GM08714 (cell line): ENCODE measurements around the gene PKNOX2.

Experiments
- H3K4me3 ChIP-seq: fragments of 200-500 bp; sonication (Bioruptor generic); 2 replicates; pipeline ENCODE4 v1.5.1; 2014; ENCODE audit warnings: mild to moderate bottlenecking, low read length, inconsistent platforms
- ZNF274 ChIP-seq: IDR thresholded peaks from 2 replicates; pipeline ENCODE4 v1.6.1; 2012; ENCODE audit warnings: mild to moderate bottlenecking, low read depth, low read length

Gene PKNOX2

GRCh38 chr11:125358254-125358840 is 193.8 kb downstream of the PKNOX2 start:
- H3K4me3 ChIP-seq: no peak overlapping the region
- TF ChIP-seq ZNF274: no peak

GRCh38 chr11:125359130-125359529 is 194.6 kb downstream of the PKNOX2 start:
- no peak for TF ChIP-seq ZNF274
- no peak overlapping the region for H3K4me3 ChIP-seq

DNA sequence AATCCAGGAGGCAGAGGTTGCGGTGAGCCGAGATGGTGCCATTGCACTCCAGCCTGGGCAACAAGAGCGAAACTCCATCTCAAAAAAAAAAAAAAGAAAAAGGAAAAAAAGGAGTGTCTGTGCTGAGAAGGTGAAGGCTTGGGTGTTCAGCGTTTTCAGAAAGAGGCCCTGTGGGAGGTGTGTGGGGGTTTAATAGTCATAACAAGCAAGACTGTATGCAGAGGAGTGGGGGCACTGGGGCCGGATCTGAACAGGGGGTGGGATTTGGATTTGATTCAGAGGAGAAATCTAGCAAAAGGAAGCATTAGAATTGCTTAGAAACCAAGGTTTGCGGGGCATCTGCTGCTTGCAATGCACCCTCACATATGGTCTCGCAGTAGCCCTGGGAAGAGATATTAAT is 195.5 kb downstream of the PKNOX2 start:
- no peak for TF ChIP-seq ZNF274
- no peak overlapping the region for H3K4me3 ChIP-seq

GRCh38 chr11:125364121-125364826 is 199.7 kb downstream of the PKNOX2 start:
- no peak for TF ChIP-seq ZNF274

DNA sequence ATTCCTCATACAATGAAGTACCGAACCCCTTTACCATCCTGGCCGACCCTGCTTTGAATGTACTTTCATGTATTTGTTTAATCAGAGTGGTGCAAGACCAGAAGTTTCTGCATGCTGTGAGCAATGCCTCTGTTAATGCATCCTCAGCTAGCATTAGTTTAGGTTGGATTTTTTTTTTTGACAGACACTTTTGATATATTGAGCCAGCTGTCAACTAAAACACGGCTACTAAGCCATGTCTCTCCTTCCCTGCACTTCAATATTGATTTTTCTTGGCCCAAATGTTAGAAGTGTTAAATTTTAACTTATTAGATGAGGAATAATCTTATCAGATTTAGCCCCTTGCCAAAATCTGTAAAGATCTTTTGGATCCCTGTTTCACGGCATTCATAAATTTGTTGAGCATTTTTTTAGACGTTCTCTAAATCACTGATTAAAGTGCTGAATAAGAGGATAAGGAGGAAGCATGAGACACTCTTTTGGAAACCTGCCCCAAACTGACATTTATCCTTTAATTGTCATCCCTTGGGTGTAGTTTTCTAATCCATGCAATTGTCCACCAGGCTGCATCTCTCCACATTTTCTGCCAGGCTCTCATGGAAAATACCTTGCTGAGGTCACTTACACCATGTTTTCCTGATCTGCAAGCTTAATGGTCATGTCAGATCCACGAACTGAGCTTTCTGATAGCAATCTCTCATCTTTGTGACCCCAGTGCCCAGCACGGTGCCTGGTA is 200.8 kb downstream of the PKNOX2 start:
- no peak overlapping the region for H3K4me3 ChIP-seq
- no peak for TF ChIP-seq ZNF274

More at GRCh38 chr11:125364121-125364826, 199.7 kb downstream of the PKNOX2 start:
- no peak overlapping the region for H3K4me3 ChIP-seq

- no peak for TF ChIP-seq ZNF274
- H3K4me3 ChIP-seq: no peak overlapping the region
Observed at GRCh38 chr11:125367710-125368109, 203.2 kb downstream of the PKNOX2 start.

- no peak for TF ChIP-seq ZNF274
- H3K4me3 ChIP-seq: no peak overlapping the region
Observed at GRCh38 chr11:125368757-125369156, 204.2 kb downstream of the PKNOX2 start.

DNA sequence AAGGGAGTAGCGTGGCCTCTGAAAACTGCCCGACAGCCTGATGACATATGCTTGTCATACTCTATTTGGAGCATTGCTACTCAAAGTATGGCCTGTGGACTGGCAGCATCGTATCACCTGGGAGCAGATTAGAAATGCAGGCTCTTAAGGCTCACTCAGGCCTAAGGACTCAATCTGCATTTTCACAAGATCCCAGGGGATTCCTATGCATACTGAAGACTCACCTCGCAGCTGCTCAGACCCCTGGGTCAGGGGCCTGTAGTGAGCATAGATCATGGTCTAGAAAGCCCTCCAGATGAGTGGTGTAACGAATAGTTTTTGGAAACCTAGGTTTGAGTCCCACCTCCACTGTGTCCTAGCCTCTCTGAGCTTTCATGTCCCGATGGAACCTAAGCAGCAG is 205.3 kb downstream of the PKNOX2 start:
- TF ChIP-seq ZNF274: no peak
- H3K4me3 ChIP-seq: no peak overlapping the region

GRCh38 chr11:125370561-125371389 is 206.2 kb downstream of the PKNOX2 start:
- no peak overlapping the region for H3K4me3 ChIP-seq
- no peak for TF ChIP-seq ZNF274

DNA sequence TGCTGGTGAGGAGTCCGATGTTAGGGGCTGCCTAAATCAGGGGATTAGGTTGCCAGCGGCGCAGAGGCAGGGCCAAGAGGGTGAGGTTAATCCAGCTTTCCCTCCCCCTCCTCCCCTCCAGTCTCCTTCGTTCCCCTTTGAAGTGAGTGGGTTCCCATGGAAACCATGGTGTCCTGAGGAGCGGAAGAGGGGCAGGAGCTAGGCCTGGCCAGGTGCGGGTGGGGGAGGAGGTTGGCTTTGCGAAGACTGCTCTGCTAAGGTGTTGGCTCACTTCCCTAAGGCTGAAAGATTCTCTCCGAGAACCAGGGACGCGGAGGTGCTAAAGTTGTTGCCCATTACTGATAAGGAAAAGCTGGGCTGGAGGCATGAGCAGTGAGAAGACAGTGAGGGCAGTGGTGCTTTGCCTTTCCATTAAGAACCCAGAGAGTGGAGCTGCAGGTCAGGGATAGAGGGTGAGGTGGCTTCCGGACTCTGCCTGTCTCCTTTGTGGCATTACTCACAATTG is 206.9 kb downstream of the PKNOX2 start:
- no peak overlapping the region for H3K4me3 ChIP-seq
- TF ChIP-seq ZNF274: no peak

DNA sequence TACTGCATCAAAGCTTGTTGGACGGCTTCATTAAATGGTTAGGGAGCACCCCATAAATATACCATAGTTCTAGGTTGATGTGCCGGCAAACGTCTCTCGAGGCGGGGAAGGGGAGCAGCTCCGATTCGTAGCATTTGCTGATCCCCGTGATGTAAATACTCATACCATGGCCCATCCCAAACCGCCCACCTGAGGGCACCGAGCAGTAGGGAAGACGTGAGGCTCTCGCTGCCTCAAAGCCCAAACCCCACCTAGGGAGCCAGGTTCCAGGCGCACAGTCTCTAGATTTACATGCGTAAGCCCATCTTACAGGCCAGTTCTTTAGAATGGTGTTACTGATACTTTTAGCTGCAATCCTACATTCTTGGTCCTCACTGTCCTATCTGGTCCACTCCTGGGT is 207.5 kb downstream of the PKNOX2 start:
- H3K4me3 ChIP-seq: no peak overlapping the region
- TF ChIP-seq ZNF274: no peak

- no peak overlapping the region for H3K4me3 ChIP-seq
- TF ChIP-seq ZNF274: no peak
Observed at GRCh38 chr11:125372911-125373310, 208.4 kb downstream of the PKNOX2 start.

DNA sequence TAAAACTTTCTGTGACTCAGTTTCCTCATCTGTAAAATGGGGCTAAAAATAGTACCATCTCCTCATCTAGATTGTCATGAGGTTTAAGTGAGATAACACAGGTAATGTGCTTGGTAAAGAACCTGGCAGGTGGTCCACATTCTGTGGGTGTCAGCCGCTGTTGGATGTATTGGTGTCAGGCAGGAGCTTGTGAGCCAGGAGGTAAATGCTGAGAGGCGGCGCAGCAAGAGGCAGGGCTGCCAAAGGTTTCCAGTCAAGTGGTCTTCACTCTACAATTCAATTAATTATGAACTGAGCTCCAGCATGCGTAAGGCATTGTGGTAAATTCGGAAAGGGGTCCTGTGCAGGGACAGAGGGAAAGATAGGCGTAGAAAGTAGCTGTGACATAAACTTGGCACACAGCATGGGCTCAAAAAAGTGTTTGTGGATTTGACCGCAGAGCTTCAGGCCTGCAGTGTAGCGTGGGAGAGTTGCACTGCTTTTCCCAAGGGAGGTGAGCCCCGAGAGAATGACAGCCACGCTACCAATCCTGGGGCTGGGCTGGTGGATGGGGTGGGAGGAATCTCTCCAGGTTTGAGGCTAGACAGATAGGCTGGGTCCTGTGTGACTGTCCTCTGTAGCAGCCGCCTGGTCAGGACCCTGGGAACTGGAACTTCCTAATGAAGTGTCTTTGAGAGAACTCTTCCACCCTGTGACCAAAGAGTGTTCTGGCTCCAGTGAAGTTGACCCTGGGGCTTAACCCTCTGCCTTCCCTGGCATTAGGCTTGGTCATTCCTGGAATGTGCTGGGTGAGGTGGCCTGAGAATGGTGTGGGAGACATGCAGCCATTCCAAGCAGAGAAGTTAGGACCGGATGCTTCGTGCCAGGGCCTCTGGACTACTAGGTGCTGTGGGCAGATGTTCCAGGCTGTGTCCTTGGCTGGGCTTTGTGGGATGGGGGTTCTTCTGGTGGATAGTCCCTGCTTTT is 209.2 kb downstream of the PKNOX2 start:
- no peak for TF ChIP-seq ZNF274
- H3K4me3 ChIP-seq: no peak overlapping the region
